NCI-H2196 (cell line): ENCODE data around the gene PLEKHJ1.

Experiments used
- DNase-seq: peaks from one replicate; lab custom pipeline; 2025; ENCODE audit not compliant: unreplicated experiment; lab: John Stamatoyannopoulos, UW

Gene PLEKHJ1

GRCh38 chr19:2224754-2225349 is 11.3 kb downstream of the PLEKHJ1 start:
- no peak for DNase-seq

- DNase-seq = no peak
Measured at GRCh38 chr19:2223959-2224358, 12.2 kb downstream of the PLEKHJ1 start.

- DNase-seq = no peak
Measured at GRCh38 chr19:2223391-2223790, 12.7 kb downstream of the PLEKHJ1 start.

- no peak for DNase-seq
Measured at GRCh38 chr19:2221918-2222317, 14.2 kb downstream of the PLEKHJ1 start.

- no peak for DNase-seq
Measured at GRCh38 chr19:2221250-2221831, 14.8 kb downstream of the PLEKHJ1 start.

- DNase-seq = no peak
Measured at GRCh38 chr19:2219726-2220125, 16.4 kb downstream of the PLEKHJ1 start.

- DNase-seq = no peak
Measured at GRCh38 chr19:2217591-2217990, 18.5 kb downstream of the PLEKHJ1 start.

- DNase-seq = no peak
Measured at GRCh38 chr19:2216361-2217225, 19.5 kb downstream of the PLEKHJ1 start.

- DNase-seq = peak; percentile 77
Measured at GRCh38 chr19:2215281-2215751, 20.8 kb downstream of the PLEKHJ1 start.

- no peak for DNase-seq
Measured at GRCh38 chr19:2214251-2214650, 21.9 kb downstream of the PLEKHJ1 start.

GRCh38 chr19:2213799-2214198 is 22.3 kb downstream of the PLEKHJ1 start:
- DNase-seq = no peak

- DNase-seq = no peak
Measured at GRCh38 chr19:2212861-2213711, 23.0 kb downstream of the PLEKHJ1 start.

- DNase-seq = no peak
Measured at GRCh38 chr19:2210987-2211740, 25.0 kb downstream of the PLEKHJ1 start.

GRCh38 chr19:2210206-2210605 is 25.9 kb downstream of the PLEKHJ1 start:
- no peak for DNase-seq

- no peak for DNase-seq
Measured at GRCh38 chr19:2209408-2209807, 26.7 kb downstream of the PLEKHJ1 start.

- DNase-seq = no peak
Measured at GRCh38 chr19:2208975-2209374, 27.2 kb downstream of the PLEKHJ1 start.

GRCh38 chr19:2207991-2208860 is 27.9 kb downstream of the PLEKHJ1 start:
- no peak for DNase-seq

GRCh38 chr19:2207008-2207407 is 29.1 kb downstream of the PLEKHJ1 start:
- DNase-seq = no peak

- DNase-seq = no peak
Measured at GRCh38 chr19:2202366-2202765, 33.8 kb downstream of the PLEKHJ1 start.
